Upper lobe of left lung (tissue), 6 donors: ENCODE results near the gene CLSTN2. TPM values are rescaled to one million over a fixed set of nuclear protein-coding genes. Genes with fewer than 3 reads are reported as not detected.

Source experiments
- ATAC-seq, 2 donors: fragments of 200-7000 bp; cut with Tn5 transposase; one replicate each; pipeline ENCODE4 v1.9.1; 2022; ENCODE audit warnings: mild to moderate bottlenecking in 2 of 2, moderate library complexity in 2 of 2; ENCODE audit not compliant: low FRiP score in 2 of 2
- DNase-seq, 2 donors: peaks; one replicate each; pipeline ENCODE4 v3.0.0-alpha.2; 2019 to 2020
- H3K27ac ChIP-seq, 4 donors: fragments of 200-600 bp; sonication (generic); one replicate each; pipeline ENCODE4 v1.5.1; 2016 to 2019
- H3K27me3 ChIP-seq, 4 donors: fragments of 200-600 bp; sonication (generic); one replicate each; pipeline ENCODE4 v1.5.1; 2017 to 2019
- H3K36me3 ChIP-seq, 4 donors: fragments of 200-600 bp; sonication (generic); one replicate each; pipeline ENCODE4 v1.5.1; 2016 to 2019
- H3K4me1 ChIP-seq, 4 donors: fragments of 200-600 bp; sonication (generic); one replicate each; pipeline ENCODE4 v1.5.1; 2018 to 2019
- H3K4me3 ChIP-seq, 4 donors: fragments of 200-600 bp; sonication (generic); one replicate each; pipeline ENCODE4 v1.5.1; 2017 to 2019; ENCODE audit warnings: mild to moderate bottlenecking in 2 of 4, moderate library complexity in 1 of 4
- H3K9me3 ChIP-seq, 4 donors: fragments of 200-600 bp; sonication (generic); one replicate each; pipeline ENCODE4 v1.5.1; 2018 to 2019
- CTCF ChIP-seq, 6 experiments: fragments of 450-650 bp in 4 of 6; fragments of 200-600 bp in 2 of 6; sonication (generic) in 2 of 6; IDR thresholded peaks; one replicate each; pipeline ENCODE4 v1.5.1; 2016 to 2019; ENCODE audit warnings: antibody characterized with exemption in 6 of 6
- EP300 ChIP-seq, 4 donors: sonication (generic); formaldehyde crosslinking; IDR thresholded peaks; one replicate each; pipeline ENCODE4 v1.5.1; 2017; ENCODE audit warnings: antibody characterized with exemption in 4 of 4, control low read depth in 2 of 4
- POLR2A ChIP-seq, 4 donors: fragments of 450-650 bp; IDR thresholded peaks; one replicate each; pipeline ENCODE4 v1.5.1; 2016 to 2017; ENCODE audit warnings: antibody characterized with exemption in 4 of 4, mild to moderate bottlenecking in 2 of 4
- POLR2AphosphoS5 ChIP-seq, 2 donors: sonication (generic); formaldehyde crosslinking; IDR thresholded peaks; one replicate each; pipeline ENCODE4 v1.5.1; 2017; ENCODE audit warnings: antibody characterized with exemption in 2 of 2
- WGBS, 2 donors: methylation state at CpG; one replicate each; pipeline ENCODE4 v1.1.5; 2017 to 2018; 5-methylcytosine and 5-hydroxymethylcytosine counted together
- total RNA-seq, 6 donors: library from RNA; depleted of rRNA in 4 of 6; stranded (reverse); fragments of >200 nt in 4 of 6; gene quantifications; one replicate each; pipeline versions ENCODE4 v1.1.0 to v1.2.1, GENCODE V29; 2016 to 2021
- donor health status: DM: no; HTN: no; CAD: no; lungs with moderate emphysema.
- donor health status: DM: no; HTN: yes; CAD: no; lungs with severe emphysema.

Gene CLSTN2
- total RNA-seq, 6 donors from 2014 or later: 1.0 to 4.3 (median 1.6) TPM

DNA sequence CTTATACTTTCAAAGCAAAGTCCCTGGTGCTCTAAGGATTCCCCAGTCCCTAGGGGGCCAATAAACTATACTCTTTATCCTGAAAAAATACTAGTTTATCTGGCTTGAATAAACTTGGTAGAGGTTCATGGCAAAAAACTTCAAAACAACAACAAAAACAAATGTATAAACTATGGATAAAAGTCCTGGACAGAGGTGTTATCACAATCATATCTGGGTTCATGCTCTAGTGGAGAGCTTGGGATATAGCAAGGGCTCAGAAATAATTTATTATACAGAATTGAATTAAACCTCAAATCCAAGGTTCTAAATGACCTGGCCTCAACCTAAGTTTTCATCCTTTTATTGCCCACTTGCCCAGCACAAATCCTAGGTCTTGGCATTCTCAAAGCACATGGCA is 644.3 kb downstream of the CLSTN2 start:
- DNase-seq: no peak
- no peaks in the 10 kb centered on the region for H3K4me1 ChIP-seq
- H3K4me3 ChIP-seq: no peak overlapping the region
- no peak for ATAC-seq
- TF ChIP-seq POLR2A (IDR thresholded peaks at IDR 0.05): no peak
- no peak for TF ChIP-seq CTCF (IDR thresholded peaks at IDR 0.05)
- no peak for TF ChIP-seq POLR2AphosphoS5 (IDR thresholded peaks at IDR 0.05)
- TF ChIP-seq EP300 (IDR thresholded peaks at IDR 0.05): no peak
- H3K27ac ChIP-seq: no peak overlapping the region
- no peaks in the 10 kb centered on the region for H3K36me3 ChIP-seq
- no peaks in the 10 kb centered on the region for H3K27me3 ChIP-seq
- H3K9me3 ChIP-seq: no peaks in the 10 kb centered on the region

DNA sequence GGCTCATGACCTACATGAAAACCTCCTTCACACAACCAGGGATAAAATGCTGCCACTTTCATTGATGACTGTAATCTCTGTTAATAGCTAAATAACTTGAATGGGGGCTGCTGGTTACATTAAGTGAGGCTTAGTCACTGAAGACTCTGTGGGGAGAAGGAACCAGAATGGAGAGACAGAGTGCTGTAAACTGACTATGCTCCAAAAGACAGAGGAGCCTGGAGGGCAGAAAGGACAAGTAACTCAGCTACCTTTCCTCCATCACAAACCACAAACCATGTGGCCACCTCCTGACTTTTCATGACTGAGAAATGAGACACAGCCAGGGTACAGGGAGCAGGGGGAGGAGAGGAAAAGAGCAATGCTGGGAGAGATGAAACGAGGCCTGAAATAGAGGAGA is 645.8 kb downstream of the CLSTN2 start:
- H3K4me3 ChIP-seq: no peak overlapping the region

GRCh38 chr3:140584549-140584948 is 649.6 kb downstream of the CLSTN2 start:
- no peak for ATAC-seq
- no peak overlapping the region for H3K27ac ChIP-seq
- no peaks in the 10 kb centered on the region for H3K4me1 ChIP-seq
- no peaks in the 10 kb centered on the region for H3K27me3 ChIP-seq
- H3K4me3 ChIP-seq: no peak overlapping the region
- no peaks in the 10 kb centered on the region for H3K9me3 ChIP-seq
- TF ChIP-seq EP300 (IDR thresholded peaks at IDR 0.05) (no peak), CTCF (IDR thresholded peaks at IDR 0.05) (no peak), POLR2AphosphoS5 (IDR thresholded peaks at IDR 0.05) (no peak), POLR2A (IDR thresholded peaks at IDR 0.05) (no peak)
- 31 to 54% methylated on average over 1 of the region's 1 CpG for WGBS, 2 donors
- no peak for DNase-seq
- H3K36me3 ChIP-seq: no peaks in the 10 kb centered on the region

More for the DNA sequence above, 645.8 kb downstream of the CLSTN2 start:
- H3K9me3 ChIP-seq: no peaks in the 10 kb centered on the region
- ATAC-seq: no peak
- H3K27me3 ChIP-seq: no peaks in the 10 kb centered on the region
- no peak for DNase-seq
- H3K4me1 ChIP-seq: no peaks in the 10 kb centered on the region
- 39 to 40% methylated on average over 1 of the region's 1 CpG for WGBS, 2 donors
- no peak overlapping the region for H3K27ac ChIP-seq
- no peaks in the 10 kb centered on the region for H3K36me3 ChIP-seq
- TF ChIP-seq CTCF (IDR thresholded peaks at IDR 0.05) (no peak), POLR2A (IDR thresholded peaks at IDR 0.05) (no peak), EP300 (IDR thresholded peaks at IDR 0.05) (no peak), POLR2AphosphoS5 (IDR thresholded peaks at IDR 0.05) (no peak)

DNA sequence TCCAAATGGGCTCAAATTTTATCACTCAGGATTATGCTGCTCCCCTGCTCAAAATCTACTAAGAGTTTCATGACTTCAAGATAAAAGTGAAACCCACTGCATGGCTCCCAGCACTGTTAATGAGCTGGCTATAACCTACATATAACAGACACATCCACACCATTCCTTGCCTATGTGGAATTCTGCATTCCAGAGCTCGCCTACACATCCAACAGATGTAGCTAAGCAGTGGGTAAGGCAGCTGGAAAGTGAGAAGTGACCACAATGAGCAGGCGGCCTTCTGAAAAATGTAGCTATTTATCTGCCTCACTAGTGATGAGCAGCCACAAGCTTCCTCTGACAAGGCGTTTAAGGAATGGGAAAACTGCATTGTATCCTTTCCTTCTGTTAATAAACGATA is 650.8 kb downstream of the CLSTN2 start:
- ATAC-seq: no peak
- H3K9me3 ChIP-seq: no peaks in the 10 kb centered on the region
- no peaks in the 10 kb centered on the region for H3K27me3 ChIP-seq
- H3K36me3 ChIP-seq: no peaks in the 10 kb centered on the region
- WGBS, 2 donors: 63 to 70% methylated on average over 4 of the region's 4 CpGs
- no peak overlapping the region for H3K4me3 ChIP-seq
- H3K27ac ChIP-seq: no peak overlapping the region
- TF ChIP-seq CTCF (IDR thresholded peaks at IDR 0.05): no peak
- TF ChIP-seq POLR2AphosphoS5 (IDR thresholded peaks at IDR 0.05): no peak
- H3K4me1 ChIP-seq: no peaks in the 10 kb centered on the region
- DNase-seq: no peak

GRCh38 chr3:140586311-140586710 is 651.3 kb downstream of the CLSTN2 start:
- Histone ChIP-seq H3K4me1 (no peaks in the 10 kb centered on the region), H3K27ac (no peak overlapping the region), H3K4me3 (no peak overlapping the region), H3K27me3 (no peaks in the 10 kb centered on the region), H3K36me3 (no peaks in the 10 kb centered on the region), H3K9me3 (no peaks in the 10 kb centered on the region)
- no peak for DNase-seq
- WGBS, 2 donors: 66 to 72% methylated on average over 4 of the region's 4 CpGs
- TF ChIP-seq POLR2A (IDR thresholded peaks at IDR 0.05): no peak
- no peak for TF ChIP-seq POLR2AphosphoS5 (IDR thresholded peaks at IDR 0.05)
- TF ChIP-seq EP300 (IDR thresholded peaks at IDR 0.05): no peak
- no peak for TF ChIP-seq CTCF (IDR thresholded peaks at IDR 0.05)
- ATAC-seq: no peak
